ENCODE data around the gene RSPO4.

GRCh38 chr20:910870-911770 is 91.0 kb downstream of the RSPO4 start:
- TF ChIP-seq CTCF (IDR thresholded peaks at IDR 0.05): no peak
- no peak for TF ChIP-seq POLR2A (IDR thresholded peaks at IDR 0.05)

Measured in right lobe of liver (tissue), 4 donors.